Measurements from ENCODE around the gene HOTAIR. TPM values are rescaled to one million over a fixed set of nuclear protein-coding genes. Genes with fewer than 3 reads are reported as not detected.

The HOTAIR gene
- total RNA-seq, 3 donors from 2014 or later: not detected

- intact Hi-C loops (cut with DNase I, micrococcal nuclease): no loop called here
- ATAC-seq: no peak
- no peak for DNase-seq
- peaks cover 8% of the 10 kb centered on the region for H3K4me1 ChIP-seq (ENCODE audit: low read depth)
- TF ChIP-seq CTCF (IDR thresholded peaks at IDR 0.05): no peak
- H3K4me3 ChIP-seq: no peak overlapping the region
- H3K9me3 ChIP-seq: peaks cover 6% of the 10 kb centered on the region
- no peaks in the 10 kb centered on the region for H3K36me3 ChIP-seq (ENCODE audit: low read depth)
Measured at GRCh38 chr12:53976172-53976822, 1.5 kb upstream of the HOTAIR start.

GRCh38 chr12:53975479-53976152 lies 862 bp upstream of the HOTAIR start:
- Histone ChIP-seq H3K4me3 (no peak overlapping the region), H3K36me3 (ENCODE audit: low read depth) (no peaks in the 10 kb centered on the region), H3K9me3 (peaks cover 6% of the 10 kb centered on the region), H3K4me1 (ENCODE audit: low read depth) (peaks cover 8% of the 10 kb centered on the region)
- ATAC-seq (no peak), DNase-seq (no peak)
- no peak for TF ChIP-seq CTCF (IDR thresholded peaks at IDR 0.05)
- intact Hi-C loops (cut with DNase I, micrococcal nuclease): no loop called here

GRCh38 chr12:53975064-53975471 lies 314 bp upstream of the HOTAIR start:
- Histone ChIP-seq H3K9me3 (peaks cover 6% of the 10 kb centered on the region), H3K36me3 (ENCODE audit: low read depth) (no peaks in the 10 kb centered on the region), H3K4me1 (ENCODE audit: low read depth) (peaks cover 8% of the 10 kb centered on the region), H3K4me3 (no peak overlapping the region)
- intact Hi-C loops (cut with DNase I, micrococcal nuclease): no loop called here
- ATAC-seq: no peak
- no peak for DNase-seq
- no peak for TF ChIP-seq CTCF (IDR thresholded peaks at IDR 0.05)

- ATAC-seq: no peak
- intact Hi-C loops (cut with DNase I, micrococcal nuclease): no loop called here
- peaks cover 6% of the 10 kb centered on the region for H3K9me3 ChIP-seq
- peaks cover 3% of the 10 kb centered on the region for H3K4me1 ChIP-seq (ENCODE audit: low read depth)
- H3K36me3 ChIP-seq (ENCODE audit: low read depth): no peaks in the 10 kb centered on the region
- H3K4me3 ChIP-seq: no peak overlapping the region
- no peak for DNase-seq
- no peak for TF ChIP-seq CTCF (IDR thresholded peaks at IDR 0.05)
Measured at GRCh38 chr12:53973236-53974042, 1.3 kb downstream of the HOTAIR start.

- intact Hi-C loops (cut with DNase I, micrococcal nuclease): no loop called here
- Histone ChIP-seq H3K4me1 (ENCODE audit: low read depth) (peaks cover 3% of the 10 kb centered on the region), H3K9me3 (peaks cover 6% of the 10 kb centered on the region), H3K4me3 (no peak within 1 kb of the TSS), H3K36me3 (ENCODE audit: low read depth) (no peaks in the 10 kb centered on the region)
- DNase-seq: no peak
- TF ChIP-seq CTCF (IDR thresholded peaks at IDR 0.05): no peak
- ATAC-seq: no peak
Measured at GRCh38 chr12:53972722-53973235, 2.0 kb downstream of the HOTAIR start, which contains the start of gene HOXC11. Gene HOXC11, plus strand, starts transcription at chr12:53973126. Its CDS starts 116 bp downstream, at chr12:53973242.
